OCI-LY3 (cell line): ENCODE measurements around the gene PAX2.

Experiments
- CTCF ChIP-seq: fragments of 200-600, 300-600 bp; sonication (generic); IDR thresholded peaks from 2 replicates; pipeline ENCODE4 v1.5.1; 2014; ENCODE audit warnings: antibody characterized with exemption, low read length, low read depth
- EZH2phosphoT487 ChIP-seq: fragments of 200-600 bp; shearing (Covaris generic); IDR thresholded peaks from 2 replicates; pipeline ENCODE4 v1.6.1; 2018; ENCODE audit warnings: antibody characterized with exemption, mixed run types, low read depth

DNA sequence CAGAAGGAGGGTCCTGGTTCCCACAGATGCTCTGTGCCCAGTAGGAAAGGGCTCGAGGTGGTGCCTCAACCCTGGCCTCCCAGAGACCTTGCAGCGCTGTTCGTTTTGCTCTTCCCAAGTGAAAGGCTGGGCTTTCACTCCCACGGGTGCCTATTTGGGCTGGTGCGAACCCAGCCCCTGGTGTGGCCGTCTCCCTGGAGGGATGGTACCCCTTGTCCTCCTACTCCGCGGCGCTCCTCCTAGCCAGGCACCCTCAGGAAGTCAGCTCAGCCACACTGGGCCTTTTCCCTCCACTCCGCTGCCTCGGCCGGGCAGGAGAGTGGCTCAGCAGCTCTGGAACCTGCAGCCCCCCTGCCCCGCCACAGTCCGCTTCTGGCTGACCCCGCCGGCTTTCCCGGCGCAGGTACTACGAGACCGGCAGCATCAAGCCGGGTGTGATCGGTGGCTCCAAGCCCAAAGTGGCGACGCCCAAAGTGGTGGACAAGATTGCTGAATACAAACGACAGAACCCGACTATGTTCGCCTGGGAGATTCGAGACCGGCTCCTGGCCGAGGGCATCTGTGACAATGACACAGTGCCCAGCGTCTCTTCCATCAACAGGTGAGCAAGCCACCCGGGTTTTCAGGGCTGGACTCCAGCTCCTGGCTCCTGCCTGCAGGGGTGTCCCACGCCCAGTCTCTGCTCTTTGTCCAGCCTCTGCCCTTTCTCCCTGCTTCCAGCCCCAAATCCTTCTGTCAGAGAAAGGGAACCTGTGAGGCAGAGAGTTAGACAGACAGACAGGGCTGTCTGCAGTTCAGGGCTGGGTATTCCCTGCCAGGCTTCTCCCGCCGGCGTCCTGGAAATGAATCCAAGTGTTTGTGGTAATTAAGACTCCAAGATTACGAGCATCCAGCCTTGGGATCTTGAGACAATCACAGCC, 5.2 kb downstream of the PAX2 start:
- TF ChIP-seq CTCF (no peak), EZH2phosphoT487 (no peak)
